GM21390 (cell line): ENCODE results near the gene IGF2.

Experiments
- ATAC-seq: cut with Tn5 transposase; IDR thresholded peaks from one replicate; pipeline ENCODE4 v1.9.1; 2021; ENCODE audit not compliant: unreplicated experiment

The IGF2 gene

DNA sequence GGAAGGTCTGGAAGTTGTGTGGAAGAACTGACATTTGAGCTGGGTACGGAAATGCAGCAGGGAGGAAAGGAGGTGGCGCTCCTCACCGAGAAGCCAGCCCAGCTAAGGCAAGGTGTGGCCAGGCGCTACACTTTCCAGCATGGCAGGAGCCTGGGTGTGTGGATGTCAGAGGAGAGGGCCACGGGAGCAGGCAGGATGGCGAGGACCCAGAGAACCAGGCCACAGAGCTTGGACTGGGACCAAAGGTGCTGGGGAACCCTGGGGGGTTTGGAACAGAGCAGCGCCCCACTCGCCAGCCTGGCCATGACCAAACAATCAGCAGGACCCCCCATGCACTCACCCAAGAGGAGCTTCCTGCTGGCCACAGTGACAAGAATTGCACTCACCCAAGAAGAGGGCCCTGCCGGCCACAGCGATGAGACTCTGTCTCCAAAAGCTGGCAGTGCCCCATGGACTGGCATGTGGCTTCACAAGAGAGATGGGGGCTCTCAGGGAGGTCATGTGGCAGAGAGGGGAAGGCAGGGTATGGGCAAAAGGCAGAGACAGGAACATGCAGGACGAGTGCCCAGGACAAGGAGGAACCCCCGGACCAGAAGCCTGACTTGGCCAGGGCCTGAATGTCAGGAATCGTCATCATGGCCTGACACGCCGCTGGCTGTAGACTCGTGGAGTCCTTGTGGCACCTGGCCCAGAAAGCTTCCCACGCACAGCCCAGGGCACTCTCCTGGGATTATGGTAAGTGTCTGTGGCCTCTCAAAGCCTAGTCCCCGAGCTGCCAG is 45.4 kb downstream of the IGF2 start:
- ATAC-seq, result no peak

DNA sequence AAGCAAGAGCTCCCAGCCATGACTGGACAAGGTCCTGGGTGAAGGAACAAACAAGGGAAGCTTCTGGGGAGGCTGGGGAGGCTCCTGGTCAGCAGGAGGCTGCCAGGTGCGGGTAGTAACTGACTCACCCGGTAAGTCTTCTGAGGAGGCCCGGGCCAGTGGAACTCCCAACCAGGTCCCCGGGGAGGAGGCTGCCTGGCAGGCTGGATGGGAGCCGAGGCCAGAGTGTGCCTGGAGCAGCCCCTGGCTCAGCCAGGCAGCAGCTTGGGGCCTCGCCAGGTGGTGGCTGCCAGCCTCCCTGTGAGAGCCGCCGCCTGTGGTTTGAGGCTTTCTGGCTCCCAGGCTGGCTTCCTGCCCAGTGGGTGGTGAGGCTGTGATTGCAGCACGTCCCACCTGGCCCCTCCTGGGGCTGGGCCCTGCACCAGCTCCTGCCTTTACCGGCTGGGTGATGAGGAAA is 46.2 kb downstream of the IGF2 start:
- no peak for ATAC-seq

DNA sequence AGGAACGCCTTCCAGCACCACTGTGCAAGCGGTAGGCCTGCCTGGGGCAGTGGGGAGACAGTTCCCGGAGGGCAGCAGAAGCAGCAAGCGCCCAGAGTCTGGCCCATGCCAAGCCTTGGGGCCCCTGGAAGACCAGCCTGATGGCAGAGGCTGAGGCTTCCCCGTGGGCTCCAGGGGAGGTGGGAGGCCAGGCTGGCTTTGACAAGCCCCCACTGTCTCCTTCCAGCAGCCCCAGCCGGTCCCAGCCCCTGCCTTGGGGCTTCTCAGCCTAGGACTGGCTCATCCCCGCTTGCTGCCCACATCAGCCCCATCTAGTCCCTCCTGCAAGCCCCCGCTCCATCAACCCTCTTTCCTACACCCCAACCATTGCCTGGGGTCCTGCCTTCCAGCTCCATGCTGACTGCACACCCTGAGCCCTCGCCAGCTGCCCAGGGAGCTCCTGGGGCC is 46.7 kb downstream of the IGF2 start:
- ATAC-seq, result no peak

DNA sequence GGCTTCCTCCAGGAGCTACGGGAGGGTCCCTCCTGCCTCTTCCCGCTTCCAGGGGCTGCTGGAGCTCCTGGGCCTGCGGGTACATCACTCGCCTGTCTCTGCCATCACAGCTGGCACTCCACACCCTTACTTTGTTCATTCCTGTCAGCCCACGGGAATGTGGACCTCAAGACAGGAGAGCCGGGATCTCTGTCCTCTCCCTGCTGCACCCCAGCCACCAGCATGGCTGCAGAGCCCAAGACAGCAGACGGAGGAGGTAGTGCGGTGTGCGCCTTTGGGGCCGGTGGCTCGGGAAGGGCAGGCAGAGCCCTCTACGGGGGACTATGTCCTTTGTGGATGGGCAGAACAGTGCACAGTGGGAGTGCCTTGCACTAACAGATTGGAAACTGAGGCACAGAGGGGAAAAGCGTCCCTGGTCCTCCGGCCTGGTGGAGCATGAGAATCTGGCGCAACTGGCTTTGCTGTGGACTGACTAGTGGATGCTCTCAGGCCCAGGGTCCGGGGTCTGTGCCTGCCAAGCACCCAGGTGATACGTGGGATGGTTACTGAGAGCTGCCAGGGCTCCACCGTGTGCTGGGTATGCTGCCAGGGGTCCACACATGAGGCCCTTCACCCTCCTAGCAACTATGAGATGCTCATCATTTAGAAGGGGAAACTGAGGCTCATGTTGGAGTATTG is 47.3 kb downstream of the IGF2 start:
- ATAC-seq, result no peak

DNA sequence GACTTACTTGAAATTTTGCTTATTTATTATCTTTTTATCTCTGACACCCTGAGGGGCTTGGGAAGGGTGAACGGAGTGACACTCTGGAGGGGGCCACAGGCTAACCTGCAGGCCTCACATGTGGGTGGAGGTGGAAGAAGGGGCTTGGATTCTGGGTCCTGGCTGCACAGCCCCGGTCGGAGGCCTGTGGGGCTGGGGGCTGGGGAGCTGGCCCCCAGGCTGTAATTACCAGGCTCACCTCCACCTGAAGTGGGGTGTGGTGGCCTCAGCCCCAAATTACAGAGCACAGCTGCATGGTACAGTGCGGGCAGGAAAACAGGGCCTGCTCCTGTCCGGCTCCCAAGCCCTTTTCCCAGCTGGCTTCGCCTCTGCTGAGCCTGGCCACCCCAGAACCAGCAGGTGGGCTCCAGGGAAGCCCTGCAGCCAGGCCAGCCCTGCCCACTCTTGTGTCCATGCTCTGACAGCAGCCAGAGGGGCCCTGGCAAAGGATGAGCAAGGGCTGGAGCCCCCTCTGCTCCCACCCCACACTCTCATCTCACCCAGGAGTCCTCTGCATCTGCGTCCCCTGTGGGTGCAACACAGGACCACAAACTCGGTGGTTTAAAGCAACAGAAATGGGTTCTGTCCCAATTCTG is 48.0 kb downstream of the IGF2 start:
- no peak for ATAC-seq

DNA sequence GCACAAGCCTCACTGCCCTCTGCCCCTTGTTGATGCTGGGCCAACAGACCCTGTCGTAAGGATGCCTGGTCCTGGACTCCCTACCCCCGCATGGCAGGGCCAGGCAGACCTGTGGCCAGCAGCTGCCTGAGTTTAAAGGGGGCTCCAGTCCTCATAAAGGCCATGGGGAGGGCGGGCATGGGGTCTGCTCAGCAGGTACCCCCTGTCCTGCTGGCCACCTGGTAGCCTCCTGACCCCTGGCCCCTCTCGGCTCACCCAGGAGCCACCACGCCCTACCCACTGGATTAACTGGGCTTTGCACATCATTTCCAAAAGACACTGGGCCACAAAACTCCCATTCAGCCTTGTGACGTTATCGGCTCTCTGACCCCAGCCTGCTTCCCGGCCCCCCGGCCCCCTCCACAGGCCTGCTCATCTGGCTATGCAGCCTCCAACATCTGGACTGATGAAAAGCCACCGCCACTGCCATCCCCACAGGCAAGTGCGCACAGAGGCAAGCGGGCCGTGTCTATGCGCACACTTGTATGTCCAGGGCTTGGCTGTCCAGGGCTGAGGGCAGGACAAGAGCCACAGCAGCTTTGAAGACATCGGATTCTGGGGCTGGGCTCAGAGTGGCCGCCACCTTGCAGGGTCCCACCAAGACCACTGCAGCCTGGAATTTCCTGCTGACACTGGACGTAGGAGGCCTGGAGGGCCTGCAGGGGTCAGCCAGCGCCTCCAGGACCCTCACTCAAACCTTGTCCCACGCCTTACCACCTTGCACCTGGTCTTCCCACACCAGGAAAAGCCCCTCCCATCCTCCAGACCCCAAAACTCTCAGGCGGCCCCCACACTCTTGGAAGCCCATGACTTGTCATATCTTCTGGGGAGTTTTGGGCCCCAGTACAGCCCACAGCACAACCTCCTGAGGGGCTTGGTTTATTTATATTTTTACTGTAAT is 48.7 kb downstream of the IGF2 start:
- ATAC-seq, result no peak

DNA sequence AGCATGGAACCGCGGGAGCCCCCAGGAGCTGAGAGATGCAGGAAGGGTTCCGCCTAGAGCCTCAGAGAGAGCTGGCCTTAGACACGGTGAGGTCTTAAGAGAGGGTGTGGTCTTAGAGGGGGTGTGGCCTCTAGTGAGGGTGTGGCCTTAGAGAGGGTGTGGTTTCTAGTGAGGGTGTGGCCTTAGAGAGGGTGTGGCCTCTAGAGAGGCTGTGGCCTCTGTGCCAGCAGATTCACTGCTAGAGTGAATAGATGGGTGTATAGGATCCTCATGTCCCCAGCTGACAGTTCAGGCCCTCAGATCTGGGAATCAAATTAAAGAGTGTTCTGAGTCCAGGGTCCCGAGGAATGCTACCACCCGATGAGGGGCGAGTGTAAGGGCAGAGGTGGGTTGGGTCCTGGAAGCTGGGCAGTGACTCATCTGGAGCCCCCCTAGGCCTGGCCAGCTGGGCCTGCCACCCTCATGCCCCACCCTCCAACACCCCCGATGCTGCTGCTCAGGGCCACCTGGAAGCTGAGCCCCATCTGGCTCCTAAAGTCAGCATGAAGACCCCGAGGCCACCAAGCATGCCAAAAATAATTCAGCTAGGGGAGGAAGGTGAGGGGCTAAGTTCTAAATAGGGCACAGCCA is 49.5 kb downstream of the IGF2 start:
- no peak for ATAC-seq

DNA sequence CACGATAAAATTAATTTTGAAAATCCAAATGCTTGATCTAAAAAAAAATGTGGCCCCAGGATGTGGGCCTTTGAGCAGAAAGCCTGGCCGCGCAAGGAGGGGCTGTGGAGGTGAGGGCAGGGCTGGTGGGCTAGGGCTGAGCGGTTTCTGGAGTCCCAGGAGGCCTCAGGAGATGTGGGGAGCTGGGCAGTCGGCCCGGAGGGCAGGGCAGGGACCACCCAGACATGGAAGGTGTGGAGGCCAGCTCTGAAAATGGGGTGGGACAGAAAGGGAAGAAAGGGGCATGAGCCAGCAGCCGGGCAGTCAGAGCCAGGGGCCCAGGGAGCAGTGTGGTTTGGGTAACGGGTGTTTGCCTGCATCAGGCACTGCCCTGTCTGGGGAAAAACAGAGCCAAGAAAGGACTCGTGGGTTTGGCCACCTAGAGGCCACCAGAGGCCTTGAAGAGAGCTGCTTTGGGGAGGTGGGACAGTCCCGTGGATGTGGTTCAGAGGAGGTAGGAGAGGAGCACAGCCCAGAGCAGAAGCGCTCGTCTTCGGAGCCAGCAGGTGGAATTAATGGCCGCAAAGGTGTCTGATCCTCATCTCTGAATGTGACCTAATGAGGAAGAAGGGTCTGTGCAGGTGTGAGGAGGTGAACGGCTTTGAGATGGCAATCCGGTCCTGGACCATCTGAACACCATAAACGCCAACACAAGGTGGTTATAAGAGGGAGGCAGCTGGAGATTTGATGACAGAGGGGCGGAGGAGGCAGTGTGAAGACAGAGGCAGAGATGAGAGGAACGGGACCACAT is 50.2 kb downstream of the IGF2 start:
- ATAC-seq, result no peak

DNA sequence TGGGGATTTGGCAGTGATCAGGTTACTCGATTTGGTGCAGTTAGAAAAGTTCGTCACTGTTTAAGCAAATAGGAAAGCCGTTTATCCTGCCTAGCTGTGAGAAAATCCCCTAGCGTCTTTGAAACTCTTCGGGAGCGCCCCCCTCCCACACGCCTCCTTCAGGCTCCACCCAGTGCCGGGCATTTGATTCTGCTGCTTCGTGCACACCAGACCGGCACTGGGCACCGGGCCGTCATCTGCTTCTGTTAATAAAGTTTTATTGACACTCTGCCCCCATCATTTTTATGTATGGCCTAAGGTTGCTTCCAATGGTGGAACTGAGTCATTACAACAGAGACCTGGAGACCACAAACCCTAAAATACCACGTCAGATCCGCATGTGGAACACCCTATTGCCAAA is 50.9 kb downstream of the IGF2 start:
- no peak for ATAC-seq

DNA sequence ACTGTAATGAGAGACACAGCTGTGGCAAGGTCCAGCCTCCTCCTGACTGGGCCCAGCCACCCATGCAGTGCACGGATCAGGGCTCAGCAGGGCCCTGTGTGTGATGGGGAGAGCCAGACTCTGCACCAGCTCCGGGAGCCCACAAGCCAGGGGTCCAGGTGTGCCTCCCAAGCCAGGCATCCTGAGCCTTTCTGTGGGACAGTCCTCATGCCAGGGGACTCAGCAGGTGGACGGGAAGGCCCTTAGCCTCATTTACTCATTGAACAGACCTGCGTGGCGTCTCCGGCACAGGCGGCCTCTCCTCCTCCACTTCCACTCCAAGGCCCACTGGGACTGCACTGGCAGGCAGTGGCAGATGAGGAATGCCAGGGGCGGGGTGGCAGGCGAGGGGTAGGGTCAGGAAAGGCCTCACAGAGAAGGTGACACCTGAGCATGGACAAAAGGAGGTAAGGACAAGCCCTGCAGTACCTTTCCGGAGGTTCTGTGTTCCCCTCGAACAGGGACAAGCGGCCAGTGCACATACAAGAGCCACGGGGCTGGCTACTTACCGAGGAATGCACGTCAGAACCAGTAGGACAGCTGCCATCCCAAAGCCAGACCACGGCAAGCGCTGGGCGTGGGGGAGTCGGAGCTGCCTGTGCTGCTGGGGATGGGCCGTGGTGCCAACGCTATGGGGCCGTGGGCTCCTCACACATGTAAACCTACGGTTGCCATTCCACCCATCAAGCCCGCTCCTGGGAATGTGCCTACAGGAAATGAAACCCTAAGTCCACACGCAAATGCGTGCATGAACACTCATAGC is 52.7 kb downstream of the IGF2 start:
- ATAC-seq, result no peak

DNA sequence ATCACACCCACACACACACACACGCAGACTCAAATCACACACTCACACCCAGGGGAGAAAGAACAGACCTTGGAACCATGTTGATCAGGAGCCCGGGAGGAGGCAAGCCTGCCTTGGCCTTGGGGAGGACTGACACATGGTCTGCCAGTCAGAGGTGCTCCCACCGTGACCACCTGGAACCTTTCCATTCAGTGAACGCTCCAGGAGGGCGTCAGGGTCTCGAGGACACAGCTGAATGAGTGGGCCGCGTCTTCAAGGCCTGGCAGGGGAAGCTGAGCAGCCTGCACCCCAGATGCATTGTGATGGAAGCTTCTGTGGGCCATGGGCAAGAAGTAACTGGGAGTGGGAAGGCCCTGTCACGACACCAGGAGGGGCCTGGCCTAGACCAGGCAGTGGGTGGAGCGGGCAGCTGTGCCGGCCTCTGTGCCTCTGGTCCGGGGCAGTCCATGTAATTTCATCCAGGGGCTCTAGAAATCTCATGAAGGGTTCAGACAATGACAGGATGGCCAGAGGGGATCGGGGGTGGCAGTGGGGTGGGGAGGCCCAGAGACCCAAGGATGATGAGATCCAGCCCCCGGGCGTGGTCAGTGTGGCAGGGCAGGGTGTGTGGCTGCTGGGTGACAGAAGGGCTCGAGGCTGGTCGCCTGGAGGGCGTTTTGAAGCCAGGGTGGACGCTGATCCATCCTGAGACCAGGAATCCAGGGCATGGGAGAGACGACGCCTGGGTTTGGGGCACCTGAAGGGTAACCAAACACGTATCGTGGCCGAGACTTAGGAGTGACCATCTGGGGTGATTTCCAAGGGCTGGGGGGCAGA is 53.7 kb downstream of the IGF2 start:
- ATAC-seq, result no peak

DNA sequence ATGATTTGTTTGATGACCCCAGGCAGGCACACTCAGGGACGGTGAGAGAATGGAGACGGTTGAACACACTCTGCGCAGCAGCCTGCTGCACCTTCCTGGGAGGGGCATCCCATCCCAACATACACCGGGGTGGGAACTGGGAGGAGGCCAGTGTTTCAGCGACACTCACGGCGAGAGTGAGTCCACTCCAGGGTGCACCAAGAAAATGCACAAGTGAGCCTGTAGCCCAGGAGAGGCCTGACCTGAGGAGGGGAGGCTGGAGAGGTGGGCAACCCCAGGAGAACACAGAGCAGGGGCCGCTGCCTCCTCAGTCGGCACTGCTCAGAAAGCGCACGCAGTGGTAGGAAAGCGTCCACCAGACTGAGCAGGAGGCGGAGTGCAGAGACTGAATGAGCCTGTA is 54.5 kb downstream of the IGF2 start:
- no peak for ATAC-seq
